Measurements from ENCODE around the gene FGD5.

FGD5 gene

DNA sequence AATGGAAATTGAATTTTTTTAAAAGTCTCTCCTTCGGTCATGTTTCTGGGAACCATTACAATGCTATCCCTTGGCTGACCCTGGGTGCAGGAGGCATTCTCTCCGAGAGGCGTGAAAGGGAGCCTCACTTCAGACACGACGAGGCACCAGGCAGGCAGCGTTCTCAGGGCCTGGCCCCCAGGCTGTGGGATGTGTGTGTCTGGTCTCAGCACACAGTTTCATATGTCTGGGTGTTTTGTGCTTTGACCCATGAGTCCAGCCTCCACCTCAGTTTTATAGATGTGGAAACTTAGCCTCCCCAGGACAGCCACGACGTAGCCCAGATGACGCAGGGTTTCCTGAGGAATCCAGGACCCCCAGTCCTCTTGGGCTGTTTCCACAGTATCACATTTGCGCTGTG, 34.0 kb downstream of the FGD5 start:
- DNase-seq (ENCODE audit: low spot score) = no peak
- no peak overlapping the region for H3K27ac ChIP-seq
- TF ChIP-seq, protein P1, sequence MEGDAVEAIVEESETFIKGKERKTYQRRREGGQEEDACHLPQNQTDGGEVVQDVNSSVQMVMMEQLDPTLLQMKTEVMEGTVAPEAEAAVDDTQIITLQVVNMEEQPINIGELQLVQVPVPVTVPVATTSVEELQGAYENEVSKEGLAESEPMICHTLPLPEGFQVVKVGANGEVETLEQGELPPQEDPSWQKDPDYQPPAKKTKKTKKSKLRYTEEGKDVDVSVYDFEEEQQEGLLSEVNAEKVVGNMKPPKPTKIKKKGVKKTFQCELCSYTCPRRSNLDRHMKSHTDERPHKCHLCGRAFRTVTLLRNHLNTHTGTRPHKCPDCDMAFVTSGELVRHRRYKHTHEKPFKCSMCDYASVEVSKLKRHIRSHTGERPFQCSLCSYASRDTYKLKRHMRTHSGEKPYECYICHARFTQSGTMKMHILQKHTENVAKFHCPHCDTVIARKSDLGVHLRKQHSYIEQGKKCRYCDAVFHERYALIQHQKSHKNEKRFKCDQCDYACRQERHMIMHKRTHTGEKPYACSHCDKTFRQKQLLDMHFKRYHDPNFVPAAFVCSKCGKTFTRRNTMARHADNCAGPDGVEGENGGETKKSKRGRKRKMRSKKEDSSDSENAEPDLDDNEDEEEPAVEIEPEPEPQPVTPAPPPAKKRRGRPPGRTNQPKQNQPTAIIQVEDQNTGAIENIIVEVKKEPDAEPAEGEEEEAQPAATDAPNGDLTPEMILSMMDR (conservative IDR thresholded peaks at IDR 0.05; ENCODE audit: low read depth) = no peak
- ChIA-PET POLR2A (ENCODE audit: low non-redundant PET) (no interaction called here), CTCF (no interaction called here)

DNA sequence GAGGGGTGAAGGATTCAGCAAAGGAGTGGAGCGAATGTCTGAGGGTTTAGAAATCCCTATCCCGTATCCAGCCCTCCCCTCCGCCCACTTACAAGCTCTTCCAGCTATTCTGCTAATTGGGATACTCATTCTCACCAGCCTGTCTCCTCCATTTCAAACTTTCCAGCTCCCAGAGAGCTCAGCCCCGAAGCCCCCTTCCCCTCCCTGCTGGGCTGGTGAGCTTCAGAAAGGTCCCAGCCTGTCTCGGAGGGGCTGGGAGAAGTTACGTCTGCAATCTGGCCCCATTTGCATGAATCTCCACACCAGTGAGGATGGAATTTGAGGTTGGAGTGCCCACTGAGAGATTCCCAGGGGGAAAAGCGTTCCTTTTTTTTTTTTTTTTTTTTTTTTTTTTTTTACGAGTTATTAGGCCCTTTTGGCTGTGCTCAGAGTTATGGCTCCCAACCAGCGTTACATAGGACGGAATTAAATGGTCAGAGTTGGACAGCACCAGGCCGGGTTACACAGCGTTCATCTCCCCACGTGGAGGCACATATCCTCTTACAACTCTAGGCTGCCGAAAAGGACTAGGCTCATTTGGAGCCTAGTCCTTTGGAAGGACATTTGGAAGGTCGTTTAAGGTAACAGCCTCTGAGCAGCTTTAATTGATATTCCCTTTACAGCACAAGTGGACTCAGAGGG, 34.6 kb downstream of the FGD5 start:
- CTCF ChIA-PET = interaction anchor here (0.6 kb wide), 1 partner anchor 28 kb away, joined by 4 read pairs; no protein-coding TSS in a partner anchor
- DNase-seq (ENCODE audit: low spot score) = no peak
- H3K27ac ChIP-seq = no peak overlapping the region
- TF ChIP-seq, protein P1 (conservative IDR thresholded peaks at IDR 0.05; ENCODE audit: low read depth) = no peak
- POLR2A ChIA-PET (ENCODE audit: low non-redundant PET) = no interaction called here

DNA sequence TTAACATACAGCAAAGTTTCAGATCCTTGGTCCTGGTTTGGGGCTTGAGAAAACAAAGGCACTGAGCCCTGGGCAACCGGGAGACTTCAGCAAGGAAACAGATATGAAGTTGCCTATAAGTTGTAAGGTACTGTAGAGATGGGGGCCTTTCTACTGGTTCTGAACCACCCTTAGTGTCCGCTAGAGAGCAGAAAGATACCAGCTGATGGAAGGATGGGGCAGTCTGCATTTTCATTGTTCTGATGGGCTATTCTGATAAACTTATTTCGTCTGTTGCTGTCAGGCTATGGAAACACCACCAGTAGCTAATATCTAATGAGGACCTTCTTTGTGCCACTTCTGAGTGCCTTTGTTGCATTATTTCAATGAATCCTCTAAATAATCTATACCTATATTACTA, 38.7 kb downstream of the FGD5 start:
- CTCF ChIA-PET = interaction anchor here (0.6 kb wide), 1 partner anchor 434 kb away, joined by 4 read pairs; no protein-coding TSS in a partner anchor
- POLR2A ChIA-PET (ENCODE audit: low non-redundant PET) = no interaction called here
- DNase-seq (ENCODE audit: low spot score) = no peak
- TF ChIP-seq, protein P1 (conservative IDR thresholded peaks at IDR 0.05; ENCODE audit: low read depth) = no peak
- no peak overlapping the region for H3K27ac ChIP-seq

GRCh38 chr3:14858105-14858504, 39.3 kb downstream of the FGD5 start:
- no peak for DNase-seq (ENCODE audit: low spot score)
- ChIA-PET POLR2A (ENCODE audit: low non-redundant PET) (no interaction called here), CTCF (interaction anchor here (0.6 kb wide), 1 partner anchor 433 kb away, joined by 4 read pairs; no protein-coding TSS in a partner anchor)

DNA sequence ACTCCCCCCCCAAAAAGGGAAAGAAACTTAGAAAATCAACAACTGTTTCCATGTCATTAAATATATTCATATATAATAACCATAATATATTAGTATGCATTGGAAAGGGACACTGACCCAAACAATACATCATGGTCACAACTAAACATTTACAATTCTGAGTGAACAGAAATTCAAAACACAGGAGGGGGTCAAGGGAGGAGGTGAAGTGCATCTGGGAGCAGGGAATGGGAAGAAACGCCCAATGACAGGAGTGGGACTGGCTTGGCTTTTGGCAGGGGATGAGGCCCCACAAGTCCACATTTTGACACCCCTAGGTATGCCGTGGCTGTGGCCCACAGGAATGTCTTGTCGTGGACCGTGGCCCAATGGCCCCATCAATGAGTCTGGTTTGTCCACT, 41.1 kb downstream of the FGD5 start:
- TF ChIP-seq, protein P1 (conservative IDR thresholded peaks at IDR 0.05; ENCODE audit: low read depth) = no peak
- no peak for DNase-seq (ENCODE audit: low spot score)
- no peak overlapping the region for H3K27ac ChIP-seq
- ChIA-PET CTCF (no interaction called here), POLR2A (ENCODE audit: low non-redundant PET) (no interaction called here)

More at GRCh38 chr3:14858105-14858504, 39.3 kb downstream of the FGD5 start:
- H3K27ac ChIP-seq = no peak overlapping the region
- TF ChIP-seq, protein P1 (conservative IDR thresholded peaks at IDR 0.05; ENCODE audit: low read depth) = no peak

DNA sequence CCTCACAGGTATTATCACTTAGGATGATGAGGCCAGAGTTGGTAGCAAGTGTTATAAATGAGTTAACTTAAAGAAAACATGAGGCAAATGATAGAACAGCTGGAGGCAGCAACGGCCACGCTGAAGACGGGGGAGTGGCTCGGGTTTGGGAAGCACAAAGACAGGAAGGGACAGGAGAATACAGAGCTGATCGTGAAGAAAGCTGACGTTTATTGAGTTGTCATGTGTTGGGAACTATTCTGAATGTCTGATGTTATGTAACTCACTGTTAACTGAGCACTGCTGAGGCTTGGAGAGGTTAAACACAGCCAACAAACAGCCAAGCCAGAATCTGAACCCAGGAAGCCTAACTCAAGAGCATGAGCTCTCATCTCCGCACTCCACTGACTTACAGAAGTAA, 42.3 kb downstream of the FGD5 start:
- H3K27ac ChIP-seq = no peak overlapping the region
- CTCF ChIA-PET = no interaction called here
- POLR2A ChIA-PET (ENCODE audit: low non-redundant PET) = no interaction called here
- no peak for DNase-seq (ENCODE audit: low spot score)
- TF ChIP-seq, protein P1 (conservative IDR thresholded peaks at IDR 0.05; ENCODE audit: low read depth) = no peak

Measured in RWPE1 (cell line).